Activated gamma-delta T cell treated with anti-CD3 and anti-CD28 coated beads, Interleukin-2, amount 50 U/mL, for 16 hours (primary cell): ENCODE results near the gene NOTCH1.

ENCODE experiments used
- DNase-seq: peaks from one replicate; pipeline ENCODE4 v3.0.0-alpha.2; 2020; ENCODE audit warnings: low read depth

Gene NOTCH1

GRCh38 chr9:136499935-136500910, 45.6 kb downstream of the NOTCH1 start:
- DNase-seq: no peak

GRCh38 chr9:136499071-136499934, 46.5 kb downstream of the NOTCH1 start:
- DNase-seq: no peak

GRCh38 chr9:136497916-136498695, 47.7 kb downstream of the NOTCH1 start:
- DNase-seq: no peak

GRCh38 chr9:136496801-136497620, 48.8 kb downstream of the NOTCH1 start:
- DNase-seq: no peak

- no peak for DNase-seq
These were observed 49.7 kb downstream of the NOTCH1 start for GRCh38 chr9:136496181-136496580.

- no peak for DNase-seq
These were observed 50.5 kb downstream of the NOTCH1 start for GRCh38 chr9:136495238-136495800.

- no peak for DNase-seq
These were observed 51.2 kb downstream of the NOTCH1 start for GRCh38 chr9:136494531-136495215.

- no peak for DNase-seq
These were observed 51.8 kb downstream of the NOTCH1 start for GRCh38 chr9:136494012-136494411.

- no peak for DNase-seq
These were observed 52.3 kb downstream of the NOTCH1 start for GRCh38 chr9:136493567-136493971.

- no peak for DNase-seq
These were observed 52.8 kb downstream of the NOTCH1 start for GRCh38 chr9:136492978-136493522.

- DNase-seq: no peak
These were observed 56.1 kb downstream of the NOTCH1 start for GRCh38 chr9:136489731-136490130.

- DNase-seq: peak; percentile 59
These were observed 57.3 kb downstream of the NOTCH1 start for GRCh38 chr9:136488247-136489214.

GRCh38 chr9:136487672-136488071, 58.2 kb downstream of the NOTCH1 start:
- DNase-seq: no peak

GRCh38 chr9:136486823-136487620, 58.8 kb downstream of the NOTCH1 start:
- DNase-seq: no peak

GRCh38 chr9:136486131-136486530, 59.7 kb downstream of the NOTCH1 start:
- DNase-seq: no peak

- DNase-seq: peak; percentile 77
These were observed 60.5 kb downstream of the NOTCH1 start for GRCh38 chr9:136485049-136486045.
